CD4-positive, alpha-beta T cell treated with Interleukin-15 for 4 hours (primary cell): ENCODE results near the gene UBIAD1.
"Not testable (repeated sequence)": the region's sequence is repeated elsewhere in the genome, so short reads cannot be mapped to it uniquely, and the experiment has no call there.

Source experiments
- DNase-seq: peaks from one replicate; pipeline ENCODE4 v3.0.0-alpha.2; 2020; ENCODE audit warnings: low spot score

Gene UBIAD1

GRCh38 chr1:11272832-11273594 is at the start of gene UBIAD1:
TSS of gene UBIAD1 (plus strand) at chr1:11273198. CDS start at chr1:11273532, 334 bp downstream.
- DNase-seq: peak; percentile 85

GRCh38 chr1:11227106-11228077 is 45.6 kb upstream of the UBIAD1 start:
- DNase-seq: no peak

- DNase-seq: no peak
These were observed 43.8 kb upstream of the UBIAD1 start for GRCh38 chr1:11229203-11229602.

GRCh38 chr1:11233208-11233607 is 39.8 kb upstream of the UBIAD1 start:
- no peak for DNase-seq

- DNase-seq: no peak
These were observed 35.6 kb upstream of the UBIAD1 start for GRCh38 chr1:11237356-11237755.

- DNase-seq: no peak
These were observed 34.7 kb upstream of the UBIAD1 start for GRCh38 chr1:11238311-11238710.

- DNase-seq: no peak
These were observed 27.8 kb upstream of the UBIAD1 start for GRCh38 chr1:11245248-11245647.

GRCh38 chr1:11245904-11246719 is 26.9 kb upstream of the UBIAD1 start:
- DNase-seq: peak; percentile 20

GRCh38 chr1:11248169-11248568 is 24.8 kb upstream of the UBIAD1 start:
- DNase-seq: no peak

GRCh38 chr1:11252538-11252937 is 20.5 kb upstream of the UBIAD1 start:
- DNase-seq: no peak

- DNase-seq: no peak
These were observed 19.8 kb upstream of the UBIAD1 start for GRCh38 chr1:11253226-11253625.

- no peak for DNase-seq
These were observed 16.7 kb upstream of the UBIAD1 start for GRCh38 chr1:11256299-11256698.

- DNase-seq: peak; percentile 99
These were observed 10.6 kb upstream of the UBIAD1 start, which contains the start of gene MTOR for GRCh38 chr1:11262171-11263049. TSS of gene MTOR (minus strand) at chr1:11262551. CDS start at chr1:11259409, 3,142 bp downstream.

GRCh38 chr1:11266268-11267074 is 6.5 kb upstream of the UBIAD1 start:
- no peak for DNase-seq

GRCh38 chr1:11267350-11268337 is 5.4 kb upstream of the UBIAD1 start:
- DNase-seq: not testable (repeated sequence)

- no peak for DNase-seq
These were observed 510 bp upstream of the UBIAD1 start for GRCh38 chr1:11272544-11272831.

GRCh38 chr1:11273595-11274234 is 717 bp downstream of the UBIAD1 start:
- no peak for DNase-seq

GRCh38 chr1:11279152-11279551 is 6.2 kb downstream of the UBIAD1 start:
- DNase-seq: no peak

- no peak for DNase-seq
These were observed 6.6 kb downstream of the UBIAD1 start for GRCh38 chr1:11279630-11280029.
